ENCODE results near the gene PTPN7.

DNA sequence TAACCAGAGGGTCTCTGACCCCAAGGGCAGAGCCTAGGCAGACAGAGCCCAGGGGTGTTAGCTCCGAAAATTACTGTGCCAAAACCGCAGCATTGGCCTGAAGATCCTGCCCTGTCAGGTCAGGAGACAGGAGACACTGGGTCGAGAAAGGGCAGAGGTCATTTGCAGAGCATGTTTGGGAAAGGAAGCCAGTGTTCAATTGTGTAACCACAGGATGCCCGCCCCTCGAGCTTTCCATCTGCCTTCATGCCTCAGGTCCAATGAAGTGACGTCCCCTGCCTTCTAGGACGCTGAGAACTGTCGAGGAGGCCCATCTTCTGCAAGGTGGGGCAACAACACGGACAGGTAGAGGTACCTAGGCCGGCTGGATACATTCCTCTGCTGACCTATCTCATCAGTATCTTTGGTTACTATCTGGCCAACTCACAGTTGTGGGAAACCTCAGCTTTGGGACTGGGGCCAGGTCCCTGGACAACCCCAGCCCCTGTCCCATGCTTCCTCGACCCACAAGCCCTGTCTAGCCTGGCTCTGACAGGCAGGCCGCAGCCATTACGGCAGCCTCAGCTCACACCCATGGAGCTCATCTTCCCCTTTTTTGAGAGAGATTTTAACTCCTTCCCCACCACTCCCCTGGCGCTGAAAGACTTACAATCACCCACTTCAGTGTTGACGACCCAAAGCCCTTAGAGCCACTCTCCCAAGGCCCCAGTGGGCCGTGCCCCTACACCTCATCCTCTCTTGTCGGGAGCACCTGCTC lies 17.2 kb downstream of the PTPN7 start:
- TF ChIP-seq CTCF (IDR thresholded peaks at IDR 0.05; ENCODE audit: insufficient read depth, low read length, poor library complexity, severe bottlenecking): no peak
- no peak for TF ChIP-seq EZH2phosphoT487 (conservative IDR thresholded peaks at IDR 0.05; ENCODE audit: low read length)
